Smooth muscle cell (in vitro differentiated cells): ENCODE data around the gene BSG. TPM values are rescaled to one million over a fixed set of nuclear protein-coding genes. Genes with fewer than 3 reads are reported as not detected.

Source experiments
- DNase-seq: peaks from one replicate; lab custom pipeline; 2025; ENCODE audit not compliant: unreplicated experiment; lab: John Stamatoyannopoulos, UW
- H2AFZ ChIP-seq: fragments of 200-600 bp; sonication (generic); 2 replicates; pipeline ENCODE4 v1.6.0; 2016; ENCODE audit warnings: antibody characterized with exemption, low read depth, mild to moderate bottlenecking
- H3F3A ChIP-seq: fragments of 200-600 bp; sonication (generic); 2 replicates; pipeline ENCODE4 v1.6.0; 2017; ENCODE audit warnings: antibody characterized with exemption, low read depth
- H3K27ac ChIP-seq: fragments of 200-600 bp; sonication (generic); 2 replicates; pipeline ENCODE4 v1.5.1; 2016; ENCODE audit warnings: low read depth, mild to moderate bottlenecking
- H3K27me3 ChIP-seq: fragments of 200-600 bp; sonication (generic); 2 replicates; pipeline ENCODE4 v1.6.1; 2016; ENCODE audit warnings: low read depth, mild to moderate bottlenecking
- H3K36me3 ChIP-seq: fragments of 200-600 bp; sonication (generic); 2 replicates; pipeline ENCODE4 v1.5.1; 2016; ENCODE audit warnings: low read depth
- H3K4me1 ChIP-seq: fragments of 200-600 bp; sonication (generic); 2 replicates; pipeline ENCODE4 v1.5.1; 2016; ENCODE audit warnings: low read depth
- H3K4me2 ChIP-seq: fragments of 200-600 bp; sonication (generic); 2 replicates; pipeline ENCODE4 v1.6.0; 2016; ENCODE audit warnings: mild to moderate bottlenecking
- H3K4me3 ChIP-seq: fragments of 200-600 bp; sonication (generic); 2 replicates; pipeline ENCODE4 v1.5.1; 2016; ENCODE audit warnings: mild to moderate bottlenecking
- H3K79me2 ChIP-seq: fragments of 200-600 bp; sonication (generic); 2 replicates; pipeline ENCODE4 v1.6.0; 2016; ENCODE audit warnings: low read depth, mild to moderate bottlenecking
- H3K9ac ChIP-seq: fragments of 200-600 bp; sonication (generic); 2 replicates; pipeline ENCODE4 v1.6.0; 2016; ENCODE audit warnings: low read depth
- H3K9me3 ChIP-seq: fragments of 200-600 bp; sonication (generic); replicated peaks from 2 replicates; pipeline ENCODE4 v1.5.1; 2016; ENCODE audit warnings: low read depth
- H4K20me1 ChIP-seq: fragments of 200-600 bp; sonication (generic); 2 replicates; pipeline ENCODE4 v1.6.0; 2016; ENCODE audit warnings: low read depth
- WGBS: methylation state at CpG from one replicate; pipeline ENCODE4 v1.1.7; 2016; ENCODE audit warnings: low lambda C conversion rate; 5-methylcytosine and 5-hydroxymethylcytosine counted together
- polyA plus RNA-seq: library from polyadenylated mRNA; unstranded; fragments of >200 nt; fragmentation: Nextera tagmentation; extraction: Ambion mirVana; gene quantifications from 2 replicates; pipeline ENCODE4 v1.2.1, GENCODE V29; 2016
- total RNA-seq: library from RNA; depleted of rRNA; stranded (reverse); fragments of >200 nt; gene quantifications from 2 replicates; pipeline ENCODE4 v1.2.3, GENCODE V29; 2014
- TF ChIP-seq, protein P1 (sequence below): fragments of 200-600 bp; sonication (generic); IDR thresholded peaks from 2 replicates; pipeline ENCODE4 v1.5.1; 2017; ENCODE audit warnings: borderline replicate concordance, mild to moderate bottlenecking, antibody characterized with exemption; ENCODE audit not compliant: insufficient read depth, poor library complexity, severe bottlenecking

Gene BSG
- total and polyA plus RNA-seq, 2 experiments from 2014 or later, result 431 to 1,057 TPM

DNA sequence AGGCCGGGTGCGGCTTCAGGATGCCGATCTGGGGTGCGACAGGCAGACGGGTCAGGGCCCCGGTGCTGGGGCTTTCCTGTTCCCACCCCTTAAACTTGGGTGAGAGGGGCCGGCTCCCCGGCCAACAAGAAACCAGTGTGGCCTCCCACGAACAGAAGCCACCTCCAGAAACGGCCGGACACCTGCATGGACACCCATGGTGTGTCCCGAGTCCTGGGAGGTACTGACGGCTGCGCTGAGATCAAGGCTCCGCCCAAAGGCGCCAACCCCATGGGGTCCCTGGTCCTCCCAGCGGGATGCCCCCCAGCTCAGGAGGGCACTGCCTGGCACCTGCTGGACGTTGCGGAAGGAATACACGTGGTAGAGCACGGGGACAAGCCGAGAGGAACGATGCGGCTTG is 49.4 kb downstream of the BSG start:
- Histone ChIP-seq H3K27ac (no peak overlapping the region), H3K27me3 (no peaks in the 10 kb centered on the region), H3K4me2 (no peak overlapping the region), H3K4me3 (no peak overlapping the region), H3K36me3 (no peaks in the 10 kb centered on the region), H3F3A (no peaks in the 10 kb centered on the region), H2AFZ (no peak overlapping the region), H3K4me1 (no peaks in the 10 kb centered on the region), H4K20me1 (peaks cover 15% of the 10 kb centered on the region), H3K9me3 (no peaks in the 10 kb centered on the region), H3K9ac (no peak overlapping the region), H3K79me2 (no peaks in the 10 kb centered on the region)
- TF ChIP-seq, protein P1, sequence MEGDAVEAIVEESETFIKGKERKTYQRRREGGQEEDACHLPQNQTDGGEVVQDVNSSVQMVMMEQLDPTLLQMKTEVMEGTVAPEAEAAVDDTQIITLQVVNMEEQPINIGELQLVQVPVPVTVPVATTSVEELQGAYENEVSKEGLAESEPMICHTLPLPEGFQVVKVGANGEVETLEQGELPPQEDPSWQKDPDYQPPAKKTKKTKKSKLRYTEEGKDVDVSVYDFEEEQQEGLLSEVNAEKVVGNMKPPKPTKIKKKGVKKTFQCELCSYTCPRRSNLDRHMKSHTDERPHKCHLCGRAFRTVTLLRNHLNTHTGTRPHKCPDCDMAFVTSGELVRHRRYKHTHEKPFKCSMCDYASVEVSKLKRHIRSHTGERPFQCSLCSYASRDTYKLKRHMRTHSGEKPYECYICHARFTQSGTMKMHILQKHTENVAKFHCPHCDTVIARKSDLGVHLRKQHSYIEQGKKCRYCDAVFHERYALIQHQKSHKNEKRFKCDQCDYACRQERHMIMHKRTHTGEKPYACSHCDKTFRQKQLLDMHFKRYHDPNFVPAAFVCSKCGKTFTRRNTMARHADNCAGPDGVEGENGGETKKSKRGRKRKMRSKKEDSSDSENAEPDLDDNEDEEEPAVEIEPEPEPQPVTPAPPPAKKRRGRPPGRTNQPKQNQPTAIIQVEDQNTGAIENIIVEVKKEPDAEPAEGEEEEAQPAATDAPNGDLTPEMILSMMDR, result no peak
- WGBS, result 98% methylated on average over 24 of the region's 24 CpGs
- no peak for DNase-seq

DNA sequence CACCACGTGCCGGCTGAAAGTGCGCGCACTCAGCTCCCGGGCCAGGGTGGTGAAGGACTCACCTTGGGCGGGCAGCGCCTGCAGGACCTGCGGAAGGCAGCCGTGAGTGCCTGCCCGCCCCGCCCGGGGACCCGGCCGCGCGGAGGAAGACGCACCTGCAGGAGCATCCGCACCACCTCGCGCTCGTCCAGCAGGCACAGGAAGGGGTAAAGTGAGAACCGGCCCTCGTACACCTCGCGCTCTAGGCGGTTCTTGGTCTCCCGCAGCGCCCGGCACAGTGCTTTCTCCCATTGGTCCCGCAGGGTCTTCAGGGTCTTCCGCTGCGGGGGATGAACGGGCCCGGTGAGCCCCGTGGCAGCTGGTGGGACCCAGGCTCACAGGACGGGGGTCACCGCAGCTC is 50.3 kb downstream of the BSG start:
- Histone ChIP-seq H3K9ac (no peak overlapping the region), H3K4me3 (no peak overlapping the region), H3K36me3 (no peaks in the 10 kb centered on the region), H3K27ac (no peak overlapping the region), H3K4me1 (no peaks in the 10 kb centered on the region), H4K20me1 (peaks cover 15% of the 10 kb centered on the region), H3F3A (no peaks in the 10 kb centered on the region), H3K4me2 (no peak overlapping the region), H2AFZ (no peak overlapping the region), H3K27me3 (no peaks in the 10 kb centered on the region), H3K79me2 (no peaks in the 10 kb centered on the region), H3K9me3 (no peaks in the 10 kb centered on the region)
- whole genome bisulfite sequencing, result 98% methylated on average over 29 of the region's 37 CpGs
- no peak for DNase-seq
- TF ChIP-seq, protein P1, result no peak

DNA sequence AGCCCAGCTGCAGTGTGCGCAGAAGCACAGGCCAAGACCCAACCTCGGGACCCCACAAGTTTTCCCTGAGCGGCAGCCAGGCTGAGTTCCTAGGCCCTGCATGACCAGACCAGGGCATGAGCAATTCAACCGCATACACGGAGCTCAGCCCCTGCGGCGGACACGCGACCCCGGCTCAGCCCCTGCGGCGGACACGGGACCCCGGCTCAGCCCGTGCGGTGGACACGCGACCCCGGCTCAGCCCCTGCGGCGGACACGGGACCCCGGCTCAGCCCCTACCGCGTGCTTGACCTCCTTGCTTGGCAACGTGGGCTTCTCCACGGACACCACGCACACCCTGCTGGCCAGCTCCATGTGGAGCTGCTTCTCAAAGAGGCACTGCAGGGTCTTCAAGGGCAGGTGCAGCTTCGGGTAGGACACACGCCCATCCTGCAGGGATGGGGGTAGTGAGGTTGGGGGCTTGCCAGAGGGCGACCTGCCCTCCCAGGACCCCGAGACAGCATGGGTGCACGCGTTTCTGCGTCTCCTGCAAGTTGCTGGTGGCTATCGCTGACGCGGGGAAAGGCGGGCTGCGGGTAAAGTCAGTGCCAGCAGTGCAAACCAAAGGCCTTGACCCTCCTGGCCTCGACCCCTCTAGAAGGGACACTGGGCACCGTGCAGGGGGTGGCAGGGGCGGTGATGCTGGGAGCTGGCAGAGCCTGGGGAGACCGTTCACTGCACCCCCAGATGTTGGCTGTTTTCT is 51.0 kb downstream of the BSG start:
- no peaks in the 10 kb centered on the region for H3F3A ChIP-seq
- H3K79me2 ChIP-seq, result no peaks in the 10 kb centered on the region
- no peak overlapping the region for H3K4me3 ChIP-seq
- H3K36me3 ChIP-seq, result no peaks in the 10 kb centered on the region
- no peak overlapping the region for H2AFZ ChIP-seq
- H3K27ac ChIP-seq, result no peak overlapping the region
- no peaks in the 10 kb centered on the region for H3K9me3 ChIP-seq
- 97% methylated on average over 43 of the region's 44 CpGs for WGBS
- no peaks in the 10 kb centered on the region for H3K4me1 ChIP-seq
- no peak overlapping the region for H3K4me2 ChIP-seq
- no peaks in the 10 kb centered on the region for H3K27me3 ChIP-seq
- no peak for DNase-seq
- TF ChIP-seq, protein P1, result no peak
- no peak overlapping the region for H3K9ac ChIP-seq
- H4K20me1 ChIP-seq, result peaks cover 15% of the 10 kb centered on the region

- WGBS, result 71% methylated on average over 24 of the region's 24 CpGs
- DNase-seq, result no peak
Observed at GRCh38 chr19:623974-624373, 51.6 kb downstream of the BSG start.

More at GRCh38 chr19:623974-624373, 51.6 kb downstream of the BSG start:
- Histone ChIP-seq H3K4me1 (no peaks in the 10 kb centered on the region), H3K9ac (no peak overlapping the region), H4K20me1 (peaks cover 15% of the 10 kb centered on the region), H3K9me3 (no peaks in the 10 kb centered on the region), H3K27me3 (no peaks in the 10 kb centered on the region), H3F3A (no peaks in the 10 kb centered on the region), H3K79me2 (no peaks in the 10 kb centered on the region), H3K36me3 (no peaks in the 10 kb centered on the region), H3K27ac (no peak overlapping the region), H3K4me2 (no peak overlapping the region), H3K4me3 (no peak overlapping the region), H2AFZ (no peak overlapping the region)
- TF ChIP-seq, protein P1, result no peak
